Thymus (tissue), 11 donors: ENCODE data around the gene HDAC7. TPM values are rescaled to one million over a fixed set of nuclear protein-coding genes. Genes with fewer than 3 reads are reported as not detected.

Source experiments
- DNase-seq, 9 donors: peaks; one replicate each; pipeline ENCODE4 v3.0.0-alpha.2; 2013; ENCODE audit warnings: low spot score in 9 of 9, low read depth in 6 of 9, missing footprints in 1 of 9
- H3K27ac ChIP-seq, 2 donors: one replicate each; pipeline ENCODE4 v1.5.1; 2013; ENCODE audit warnings: control low read depth in 1 of 2, low read depth in 1 of 2, low read length in 1 of 2, mild to moderate bottlenecking in 1 of 2, moderate library complexity in 1 of 2
- H3K27me3 ChIP-seq, 2 donors: one replicate each; pipeline ENCODE4 v1.5.1; 2013; ENCODE audit warnings: low read length in 1 of 2; ENCODE audit not compliant: control insufficient read depth in 2 of 2, insufficient read depth in 1 of 2
- H3K36me3 ChIP-seq, 2 donors: one replicate each; pipeline ENCODE4 v1.5.1; 2013; ENCODE audit warnings: low read length in 1 of 2, mild to moderate bottlenecking in 1 of 2, moderate library complexity in 1 of 2; ENCODE audit not compliant: control insufficient read depth in 2 of 2, insufficient read depth in 2 of 2
- H3K4me1 ChIP-seq, 2 donors: one replicate each; pipeline ENCODE4 v1.5.1; 2013; ENCODE audit warnings: low read length in 2 of 2; ENCODE audit not compliant: control insufficient read depth in 2 of 2, insufficient read depth in 2 of 2
- H3K4me3 ChIP-seq, 2 donors: one replicate each; pipeline ENCODE4 v1.5.1; 2013; ENCODE audit warnings: low read length in 2 of 2, control low read depth in 1 of 2, mild to moderate bottlenecking in 1 of 2
- H3K9me3 ChIP-seq, 2 donors: one replicate each; pipeline ENCODE4 v1.5.1; 2013; ENCODE audit warnings: low read length in 1 of 2, mild to moderate bottlenecking in 1 of 2; ENCODE audit not compliant: control insufficient read depth in 2 of 2, insufficient read depth in 1 of 2
- WGBS: extraction: QIAGEN DNeasy Blood & Tissue Kit; methylation state at CpG from one replicate; pipeline ENCODE4 v1.1.7; 2013; 5-methylcytosine and 5-hydroxymethylcytosine counted together
- polyA plus RNA-seq: library from polyadenylated mRNA; stranded (reverse); fragments of 200-250 nt; gene quantifications from one replicate; pipeline ENCODE4 v1.2.3, GENCODE V29; 2013
- total RNA-seq: library from RNA; stranded (reverse); fragments of 120-200 nt; gene quantifications from one replicate; pipeline ENCODE4 v1.2.4, GENCODE V29; 2013
- donor health status: healthy.

The HDAC7 gene
- total and polyA plus RNA-seq, 2 donors, result 67.7 to 130 TPM

- peaks cover 59 to 80% of the 10 kb centered on the region in 2 donors for H3K4me1 ChIP-seq
- H3K27ac ChIP-seq, result peak overlapping the region; percentile 72 to 98
- H3K36me3 ChIP-seq, result no peaks in the 10 kb centered on the region
- no peaks in the 10 kb centered on the region for H3K27me3 ChIP-seq
- 93% methylated on average over 3 of the region's 3 CpGs for WGBS
- DNase-seq, result peak in 1 of 9 donors; percentile 35
- no peaks in the 10 kb centered on the region for H3K9me3 ChIP-seq
- no peak overlapping the region for H3K4me3 ChIP-seq
These were observed 16.1 kb upstream of the HDAC7 start for GRCh38 chr12:47835831-47836155.

GRCh38 chr12:47835006-47835830 lies 15.5 kb upstream of the HDAC7 start:
- H3K27me3 ChIP-seq, result no peaks in the 10 kb centered on the region
- H3K9me3 ChIP-seq, result no peaks in the 10 kb centered on the region
- H3K4me3 ChIP-seq, result peak overlapping the region; percentile 56 to 70
- no peak for DNase-seq
- peaks cover 64 to 86% of the 10 kb centered on the region in 2 donors for H3K4me1 ChIP-seq
- peak overlapping the region; percentile 96 to 98 for H3K27ac ChIP-seq
- WGBS, result 54% methylated on average over 12 of the region's 12 CpGs
- H3K36me3 ChIP-seq, result no peaks in the 10 kb centered on the region

GRCh38 chr12:47834199-47834903 lies 14.6 kb upstream of the HDAC7 start:
- WGBS, result 56% methylated on average over 8 of the region's 8 CpGs
- H3K27ac ChIP-seq, result peak overlapping the region; percentile 96 to 98
- no peaks in the 10 kb centered on the region for H3K27me3 ChIP-seq
- peak overlapping the region; percentile 56 to 70 for H3K4me3 ChIP-seq
- H3K36me3 ChIP-seq, result no peaks in the 10 kb centered on the region
- peak in 1 of 9 donors; percentile 67 for DNase-seq
- H3K9me3 ChIP-seq, result no peaks in the 10 kb centered on the region
- H3K4me1 ChIP-seq, result peaks cover 72 to 95% of the 10 kb centered on the region in 2 donors

- Histone ChIP-seq H3K4me3 (peak overlapping the region; percentile 56 to 70), H3K36me3 (no peaks in the 10 kb centered on the region), H3K27me3 (no peaks in the 10 kb centered on the region), H3K4me1 (peaks cover 79 to 97% of the 10 kb centered on the region in 2 donors), H3K27ac (peak overlapping the region; percentile 96 to 98), H3K9me3 (no peaks in the 10 kb centered on the region)
- DNase-seq, result no peak
- WGBS, result 61% methylated on average over 12 of the region's 12 CpGs
These were observed 13.9 kb upstream of the HDAC7 start for GRCh38 chr12:47833591-47834012.

- WGBS, result 23% methylated on average over 13 of the region's 13 CpGs
- peak in 4 of 9 donors; percentile 76 to 87 (median 82) for DNase-seq
- H3K4me3 ChIP-seq, result peak overlapping the region; percentile 56 to 70
- H3K9me3 ChIP-seq, result no peaks in the 10 kb centered on the region
- no peaks in the 10 kb centered on the region for H3K36me3 ChIP-seq
- peak overlapping the region; percentile 96 to 98 for H3K27ac ChIP-seq
- H3K27me3 ChIP-seq, result no peaks in the 10 kb centered on the region
- H3K4me1 ChIP-seq, result peaks cover 85 to 97% of the 10 kb centered on the region in 2 donors
These were observed 12.7 kb upstream of the HDAC7 start for GRCh38 chr12:47832263-47832933.

GRCh38 chr12:47829584-47829983 lies 9.9 kb upstream of the HDAC7 start:
- DNase-seq, result peak in 1 of 9 donors; percentile 53
- Histone ChIP-seq H3K27me3 (no peaks in the 10 kb centered on the region), H3K9me3 (no peaks in the 10 kb centered on the region), H3K27ac (peak overlapping the region; percentile 80 to 98), H3K4me1 (peaks cover 87 to 98% of the 10 kb centered on the region in 2 donors), H3K4me3 (peak overlapping the region in 1 of 2 donors; percentile 10), H3K36me3 (no peaks in the 10 kb centered on the region)
- WGBS, result 67% methylated on average over 4 of the region's 4 CpGs

- peak in 1 of 9 donors; percentile 53 for DNase-seq
- Histone ChIP-seq H3K27ac (peak overlapping the region; percentile 80 to 98), H3K36me3 (no peaks in the 10 kb centered on the region), H3K4me1 (peaks cover 84 to 98% of the 10 kb centered on the region in 2 donors), H3K4me3 (peak overlapping the region; percentile 3 to 10), H3K27me3 (no peaks in the 10 kb centered on the region), H3K9me3 (no peaks in the 10 kb centered on the region)
- 49% methylated on average over 7 of the region's 7 CpGs for WGBS
These were observed 9.3 kb upstream of the HDAC7 start for GRCh38 chr12:47828976-47829482.

GRCh38 chr12:47828008-47828975 lies 8.6 kb upstream of the HDAC7 start:
- H3K27me3 ChIP-seq, result no peaks in the 10 kb centered on the region
- H3K27ac ChIP-seq, result peak overlapping the region; percentile 80 to 98
- 92% methylated on average over 14 of the region's 14 CpGs for WGBS
- H3K9me3 ChIP-seq, result no peaks in the 10 kb centered on the region
- no peaks in the 10 kb centered on the region for H3K36me3 ChIP-seq
- peak in 1 of 9 donors; percentile 7 for DNase-seq
- H3K4me3 ChIP-seq, result no peak overlapping the region
- H3K4me1 ChIP-seq, result peaks cover 86 to 98% of the 10 kb centered on the region in 2 donors
